Colonic mucosa (tissue), 4 donors: ENCODE data around the gene STRBP. TPM values are rescaled to one million over a fixed set of nuclear protein-coding genes. Genes with fewer than 3 reads are reported as not detected.

ENCODE experiments used
- DNase-seq: peaks from one replicate; pipeline ENCODE4 v3.0.0-alpha.2; 2020
- H3K27ac ChIP-seq: fragments of 200-600 bp; one replicate; pipeline ENCODE4 v1.8.0; 2021
- H3K27me3 ChIP-seq: fragments of 200-600 bp; one replicate; pipeline ENCODE4 v1.8.0; 2021
- H3K36me3 ChIP-seq: fragments of 200-600 bp; one replicate; pipeline ENCODE4 v1.8.0; 2021
- H3K4me1 ChIP-seq: fragments of 200-600 bp; one replicate; pipeline ENCODE4 v1.8.0; 2021; ENCODE audit warnings: mild to moderate bottlenecking
- H3K4me3 ChIP-seq: fragments of 200-600 bp; one replicate; pipeline ENCODE4 v1.8.0; 2021
- H3K9ac ChIP-seq, 2 donors: one replicate each; pipeline ENCODE4 v1.7.0; 2013; ENCODE audit warnings: control low read depth in 2 of 2, low read depth in 2 of 2, low read length in 2 of 2
- H3K9me3 ChIP-seq: fragments of 200-600 bp; one replicate; pipeline ENCODE4 v1.8.0; 2021
- intact Hi-C: fragments of 100-400 bp; cut with DNase I; formaldehyde crosslinking; loops from one replicate; pipeline ENCODE4 v1.14.1; 2022
- total RNA-seq, 2 donors: library from RNA; stranded (reverse); fragmentation: NEBNext Ultra II Directional in 1 of 2; extraction: Animal tissue kit (Norgen Biotek cat#: 25700) in 1 of 2; gene quantifications; one replicate each; pipeline ENCODE4 v1.2.1, GENCODE V29; 2021
- TF ChIP-seq, protein P1 (sequence below): fragments of 200-600 bp; IDR thresholded peaks from one replicate; pipeline ENCODE4 v1.8.0; 2022; ENCODE audit warnings: antibody characterized with exemption, mild to moderate bottlenecking
- donor health status: healthy.
- donor health status: DM: no; HTN: no; CAD: no.
- donor health status: DM: no; HTN: no; CAD: no.

The STRBP gene
- total RNA-seq, 2 donors from 2014 or later = 37.5 to 53.5 TPM

DNA sequence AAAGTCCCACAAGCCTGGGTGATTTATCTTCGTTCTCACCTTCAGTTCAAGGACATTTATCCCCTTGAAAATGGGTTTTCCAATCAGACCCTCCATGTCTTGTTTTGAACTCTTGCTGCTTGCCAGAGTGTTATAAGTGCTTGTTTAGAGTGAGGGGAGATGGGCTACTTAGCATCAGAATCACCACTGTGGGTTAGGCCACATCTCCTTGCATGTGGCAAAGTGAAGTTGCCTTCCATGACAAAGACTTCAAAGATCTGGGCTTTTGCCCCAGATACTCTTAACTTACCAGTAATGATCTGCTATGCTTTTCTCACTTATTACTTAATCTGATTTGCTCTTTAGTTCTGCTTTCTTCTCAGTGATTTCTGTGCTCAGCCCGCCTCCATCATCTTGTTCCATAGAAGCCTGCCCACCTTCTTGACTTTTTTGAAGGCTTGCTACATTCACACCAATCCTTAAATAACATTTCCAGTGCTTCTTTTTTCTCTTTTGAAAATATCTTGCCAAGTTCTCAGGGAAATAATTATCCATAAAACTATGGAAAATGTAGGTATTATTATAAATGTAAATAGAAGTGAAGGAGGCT, 195.9 kb downstream of the STRBP start:
- Histone ChIP-seq H3K9ac (no peak overlapping the region), H3K27ac (no peak overlapping the region), H3K4me1 (no peaks in the 10 kb centered on the region), H3K4me3 (no peak overlapping the region), H3K36me3 (peaks cover 14% of the 10 kb centered on the region), H3K27me3 (no peaks in the 10 kb centered on the region), H3K9me3 (no peaks in the 10 kb centered on the region)
- TF ChIP-seq, protein P1, sequence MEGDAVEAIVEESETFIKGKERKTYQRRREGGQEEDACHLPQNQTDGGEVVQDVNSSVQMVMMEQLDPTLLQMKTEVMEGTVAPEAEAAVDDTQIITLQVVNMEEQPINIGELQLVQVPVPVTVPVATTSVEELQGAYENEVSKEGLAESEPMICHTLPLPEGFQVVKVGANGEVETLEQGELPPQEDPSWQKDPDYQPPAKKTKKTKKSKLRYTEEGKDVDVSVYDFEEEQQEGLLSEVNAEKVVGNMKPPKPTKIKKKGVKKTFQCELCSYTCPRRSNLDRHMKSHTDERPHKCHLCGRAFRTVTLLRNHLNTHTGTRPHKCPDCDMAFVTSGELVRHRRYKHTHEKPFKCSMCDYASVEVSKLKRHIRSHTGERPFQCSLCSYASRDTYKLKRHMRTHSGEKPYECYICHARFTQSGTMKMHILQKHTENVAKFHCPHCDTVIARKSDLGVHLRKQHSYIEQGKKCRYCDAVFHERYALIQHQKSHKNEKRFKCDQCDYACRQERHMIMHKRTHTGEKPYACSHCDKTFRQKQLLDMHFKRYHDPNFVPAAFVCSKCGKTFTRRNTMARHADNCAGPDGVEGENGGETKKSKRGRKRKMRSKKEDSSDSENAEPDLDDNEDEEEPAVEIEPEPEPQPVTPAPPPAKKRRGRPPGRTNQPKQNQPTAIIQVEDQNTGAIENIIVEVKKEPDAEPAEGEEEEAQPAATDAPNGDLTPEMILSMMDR = no peak
- no peak for DNase-seq
- intact Hi-C loops = no loop called here

Other genes starting within 250 kb of the STRBP start
- gene GPR21, start 234.9 kb downstream of the STRBP start, total RNA-seq = 1 to 10 TPM in 1 of 2 donors, under 1 TPM in 1; 0.35 to 1.2 TPM
- 1 to 10 TPM in 1 of 2 donors, under 1 TPM in 1; 0.69 to 2.4 TPM for gene CRB2, start 87.6 kb upstream of the STRBP start, total RNA-seq